Testis (tissue), 2 donors: ENCODE results near the gene SEPTIN5.

ENCODE experiments used
- POLR2A ChIP-seq: fragments of 450-650 bp; IDR thresholded peaks from one replicate; pipeline ENCODE4 v1.6.1; 2017; ENCODE audit warnings: antibody characterized with exemption, mild to moderate bottlenecking, moderate library complexity
- TF ChIP-seq, protein P1 (sequence below), 3 experiments: fragments of 450-650 bp in 2 of 3; fragments of 200-600 bp in 1 of 3; sonication (generic) in 1 of 3; IDR thresholded peaks; one replicate each; pipeline ENCODE4 v1.5.1; 2016 to 2019; ENCODE audit warnings: antibody characterized with exemption in 3 of 3, mild to moderate bottlenecking in 2 of 3, moderate library complexity in 1 of 3

DNA sequence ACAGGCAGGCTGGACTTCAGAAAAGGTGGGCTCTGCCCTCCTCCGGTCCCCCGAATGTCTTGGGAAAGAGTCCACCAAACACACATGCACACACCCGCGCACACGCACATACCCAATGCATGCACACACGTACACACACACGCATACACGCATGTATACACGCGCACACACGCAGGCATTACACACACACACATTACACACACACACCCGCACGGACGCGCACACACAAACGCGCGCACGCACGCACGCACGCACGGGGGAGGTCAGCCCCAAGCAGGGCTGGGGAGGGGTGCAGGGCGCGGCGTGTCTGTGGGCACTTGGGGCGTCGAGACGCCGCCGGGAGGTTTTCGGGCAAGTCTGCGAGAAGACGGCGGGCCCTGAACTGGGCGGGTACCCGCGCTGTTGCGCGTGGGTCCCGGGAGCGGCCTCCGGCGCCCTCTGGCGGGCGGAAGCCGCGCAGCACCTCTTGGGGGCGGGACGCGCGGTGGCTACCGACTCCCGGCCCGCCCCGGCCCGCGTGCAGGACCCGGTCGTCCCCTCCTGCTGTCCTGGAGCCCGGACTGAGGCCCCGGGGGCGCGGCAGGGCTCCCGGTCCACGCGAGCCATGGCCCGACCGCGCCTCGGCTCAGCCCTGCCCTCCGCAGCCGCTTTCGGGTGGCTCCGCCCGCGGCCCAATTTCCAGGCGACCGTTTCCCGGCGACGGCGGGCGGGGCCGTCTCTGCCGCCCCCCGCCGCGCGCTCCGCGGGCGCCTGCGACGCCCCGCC, 3.6 kb downstream of the SEPTIN5 start:
- TF ChIP-seq, protein P1, sequence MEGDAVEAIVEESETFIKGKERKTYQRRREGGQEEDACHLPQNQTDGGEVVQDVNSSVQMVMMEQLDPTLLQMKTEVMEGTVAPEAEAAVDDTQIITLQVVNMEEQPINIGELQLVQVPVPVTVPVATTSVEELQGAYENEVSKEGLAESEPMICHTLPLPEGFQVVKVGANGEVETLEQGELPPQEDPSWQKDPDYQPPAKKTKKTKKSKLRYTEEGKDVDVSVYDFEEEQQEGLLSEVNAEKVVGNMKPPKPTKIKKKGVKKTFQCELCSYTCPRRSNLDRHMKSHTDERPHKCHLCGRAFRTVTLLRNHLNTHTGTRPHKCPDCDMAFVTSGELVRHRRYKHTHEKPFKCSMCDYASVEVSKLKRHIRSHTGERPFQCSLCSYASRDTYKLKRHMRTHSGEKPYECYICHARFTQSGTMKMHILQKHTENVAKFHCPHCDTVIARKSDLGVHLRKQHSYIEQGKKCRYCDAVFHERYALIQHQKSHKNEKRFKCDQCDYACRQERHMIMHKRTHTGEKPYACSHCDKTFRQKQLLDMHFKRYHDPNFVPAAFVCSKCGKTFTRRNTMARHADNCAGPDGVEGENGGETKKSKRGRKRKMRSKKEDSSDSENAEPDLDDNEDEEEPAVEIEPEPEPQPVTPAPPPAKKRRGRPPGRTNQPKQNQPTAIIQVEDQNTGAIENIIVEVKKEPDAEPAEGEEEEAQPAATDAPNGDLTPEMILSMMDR (IDR thresholded peaks at IDR 0.05) = peak; percentile 94 to 96 (median 95)
- TF ChIP-seq POLR2A = no peak
